ENCODE measurements around the gene VASN. TPM values are rescaled to one million over a fixed set of nuclear protein-coding genes. Genes with fewer than 3 reads are reported as not detected.

VASN gene
- total RNA-seq, 1 experiment from 2014 or later, result 5.4 TPM

DNA sequence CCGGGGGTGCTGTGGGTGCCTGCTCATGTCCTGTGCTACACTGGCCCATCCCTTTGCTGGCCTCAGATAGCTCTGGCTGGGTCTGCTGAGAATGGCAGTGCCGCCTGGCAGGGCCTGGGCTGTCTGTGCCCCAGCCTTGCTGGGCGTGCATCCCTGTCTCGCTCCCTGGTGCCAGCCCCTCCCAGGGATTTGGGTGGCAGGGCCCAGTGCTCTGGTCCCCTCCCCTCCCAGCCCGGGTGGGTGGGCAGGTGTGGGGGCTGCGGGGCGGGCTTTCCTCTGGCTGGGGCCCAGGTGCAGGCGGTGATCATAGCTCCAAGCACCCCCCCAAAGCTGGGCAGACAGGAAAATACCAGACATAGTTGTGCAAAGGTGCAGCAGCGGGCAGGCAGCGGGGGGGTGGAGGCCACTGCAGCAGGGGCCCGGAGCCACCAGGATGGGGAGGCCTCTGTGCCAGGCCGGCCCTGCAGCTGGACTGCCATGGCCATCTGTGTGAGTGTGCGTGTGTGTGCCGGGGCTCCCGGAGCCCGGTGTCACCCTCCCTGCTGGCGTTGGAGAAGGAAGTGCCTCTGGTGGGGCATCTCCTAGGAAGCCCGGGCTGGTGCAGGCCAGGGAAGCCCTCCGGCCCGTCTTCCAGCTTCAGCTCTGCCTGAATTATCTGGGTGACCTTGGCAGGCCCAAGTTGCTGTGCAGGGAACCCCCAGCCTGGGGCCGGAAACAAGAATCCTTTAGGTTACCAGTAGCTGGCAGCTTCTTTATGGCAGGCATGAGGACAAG lies 48.4 kb upstream of the VASN start:
- Histone ChIP-seq H3K27ac (ENCODE audit: low read depth, low read length, poor library complexity, severe bottlenecking) (peak overlapping the region; percentile 59), H3K36me3 (ENCODE audit: insufficient read depth, low read length, poor library complexity, severe bottlenecking) (no peaks in the 10 kb centered on the region), H3K4me1 (ENCODE audit: insufficient read depth, low read length, poor library complexity, severe bottlenecking) (peaks cover 25% of the 10 kb centered on the region), H3K27me3 (replicated peaks; ENCODE audit: insufficient read depth, low read depth, low read length, poor library complexity) (no peaks in the 10 kb centered on the region), H3K4me3 (ENCODE audit: low read depth, low read length, poor library complexity, severe bottlenecking) (no peak overlapping the region), H3K9me3 (ENCODE audit: low read depth, low read length, poor library complexity, severe bottlenecking) (no peaks in the 10 kb centered on the region)
- no peak for DNase-seq (ENCODE audit: low spot score)
- no peak for TF ChIP-seq EZH2 (IDR thresholded peaks at IDR 0.05; ENCODE audit: borderline replicate concordance, low read depth, low read length, poor library complexity, severe bottlenecking)
- TF ChIP-seq, protein P1, sequence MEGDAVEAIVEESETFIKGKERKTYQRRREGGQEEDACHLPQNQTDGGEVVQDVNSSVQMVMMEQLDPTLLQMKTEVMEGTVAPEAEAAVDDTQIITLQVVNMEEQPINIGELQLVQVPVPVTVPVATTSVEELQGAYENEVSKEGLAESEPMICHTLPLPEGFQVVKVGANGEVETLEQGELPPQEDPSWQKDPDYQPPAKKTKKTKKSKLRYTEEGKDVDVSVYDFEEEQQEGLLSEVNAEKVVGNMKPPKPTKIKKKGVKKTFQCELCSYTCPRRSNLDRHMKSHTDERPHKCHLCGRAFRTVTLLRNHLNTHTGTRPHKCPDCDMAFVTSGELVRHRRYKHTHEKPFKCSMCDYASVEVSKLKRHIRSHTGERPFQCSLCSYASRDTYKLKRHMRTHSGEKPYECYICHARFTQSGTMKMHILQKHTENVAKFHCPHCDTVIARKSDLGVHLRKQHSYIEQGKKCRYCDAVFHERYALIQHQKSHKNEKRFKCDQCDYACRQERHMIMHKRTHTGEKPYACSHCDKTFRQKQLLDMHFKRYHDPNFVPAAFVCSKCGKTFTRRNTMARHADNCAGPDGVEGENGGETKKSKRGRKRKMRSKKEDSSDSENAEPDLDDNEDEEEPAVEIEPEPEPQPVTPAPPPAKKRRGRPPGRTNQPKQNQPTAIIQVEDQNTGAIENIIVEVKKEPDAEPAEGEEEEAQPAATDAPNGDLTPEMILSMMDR (conservative IDR thresholded peaks at IDR 0.05; ENCODE audit: low read depth, low read length), result no peak
- CTCF ChIA-PET, result interaction anchor here (0.6 kb wide), 1 partner anchor 10 kb away, joined by 5 read pairs; no protein-coding TSS in a partner anchor
- intact Hi-C loops (cut with micrococcal nuclease; ENCODE audit: unreplicated experiment), result no loop called here
- POLR2A ChIA-PET (ENCODE audit: low non-redundant PET), result no interaction called here
- no TSS peak for BruUV-seq (replicated peaks)

GRCh38 chr16:4323845-4324488 lies 47.7 kb upstream of the VASN start:
- H3K4me1 ChIP-seq (ENCODE audit: insufficient read depth, low read length, poor library complexity, severe bottlenecking), result peaks cover 24% of the 10 kb centered on the region
- TF ChIP-seq, protein P1 (conservative IDR thresholded peaks at IDR 0.05; ENCODE audit: low read depth, low read length), result no peak
- no peak for TF ChIP-seq EZH2 (IDR thresholded peaks at IDR 0.05; ENCODE audit: borderline replicate concordance, low read depth, low read length, poor library complexity, severe bottlenecking)
- peak overlapping the region; percentile 59 for H3K27ac ChIP-seq (ENCODE audit: low read depth, low read length, poor library complexity, severe bottlenecking)
- H3K9me3 ChIP-seq (ENCODE audit: low read depth, low read length, poor library complexity, severe bottlenecking), result no peaks in the 10 kb centered on the region
- no TSS peak for BruUV-seq (replicated peaks)
- no peaks in the 10 kb centered on the region for H3K27me3 ChIP-seq (replicated peaks; ENCODE audit: insufficient read depth, low read depth, low read length, poor library complexity)
- DNase-seq (ENCODE audit: low spot score), result peak; percentile 48
- no peaks in the 10 kb centered on the region for H3K36me3 ChIP-seq (ENCODE audit: insufficient read depth, low read length, poor library complexity, severe bottlenecking)
- CTCF ChIA-PET, result interaction anchor here (0.5 kb wide), 1 partner anchor 69 kb away, joined by 3 read pairs; no protein-coding TSS in a partner anchor
- POLR2A ChIA-PET (ENCODE audit: low non-redundant PET), result interaction anchor here (0.6 kb wide), 1 partner anchor 51 kb away, joined by 5 read pairs; the partner anchor contains the start of gene TFAP4
- intact Hi-C loops (cut with micrococcal nuclease; ENCODE audit: unreplicated experiment), result no loop called here
- H3K4me3 ChIP-seq (ENCODE audit: low read depth, low read length, poor library complexity, severe bottlenecking), result no peak overlapping the region

- CTCF ChIA-PET, result interaction anchor here (0.5 kb wide), 1 partner anchor 70 kb away, joined by 3 read pairs; no protein-coding TSS in a partner anchor
- POLR2A ChIA-PET (ENCODE audit: low non-redundant PET), result no interaction called here
- Histone ChIP-seq H3K4me1 (ENCODE audit: insufficient read depth, low read length, poor library complexity, severe bottlenecking) (peaks cover 21% of the 10 kb centered on the region), H3K27ac (ENCODE audit: low read depth, low read length, poor library complexity, severe bottlenecking) (peak overlapping the region; percentile 59), H3K9me3 (ENCODE audit: low read depth, low read length, poor library complexity, severe bottlenecking) (no peaks in the 10 kb centered on the region), H3K4me3 (ENCODE audit: low read depth, low read length, poor library complexity, severe bottlenecking) (no peak overlapping the region), H3K27me3 (replicated peaks; ENCODE audit: insufficient read depth, low read depth, low read length, poor library complexity) (no peaks in the 10 kb centered on the region), H3K36me3 (ENCODE audit: insufficient read depth, low read length, poor library complexity, severe bottlenecking) (no peaks in the 10 kb centered on the region)
- no TSS peak for BruUV-seq (replicated peaks)
- DNase-seq (ENCODE audit: low spot score), result no peak
- TF ChIP-seq EZH2 (IDR thresholded peaks at IDR 0.05; ENCODE audit: borderline replicate concordance, low read depth, low read length, poor library complexity, severe bottlenecking), result no peak
- TF ChIP-seq, protein P1 (conservative IDR thresholded peaks at IDR 0.05; ENCODE audit: low read depth, low read length), result no peak
- intact Hi-C loops (cut with micrococcal nuclease; ENCODE audit: unreplicated experiment), result no loop called here
Observed at GRCh38 chr16:4324492-4325252, 47.0 kb upstream of the VASN start.

Measured in A673 (cell line).